ENCODE measurements around the gene TCEAL8. TPM values are rescaled to one million over a fixed set of nuclear protein-coding genes. Genes with fewer than 3 reads are reported as not detected.

TCEAL8 gene
- total and polyA plus RNA-seq, 4 donors, result 11.9 to 109 (median 20.2) TPM

DNA sequence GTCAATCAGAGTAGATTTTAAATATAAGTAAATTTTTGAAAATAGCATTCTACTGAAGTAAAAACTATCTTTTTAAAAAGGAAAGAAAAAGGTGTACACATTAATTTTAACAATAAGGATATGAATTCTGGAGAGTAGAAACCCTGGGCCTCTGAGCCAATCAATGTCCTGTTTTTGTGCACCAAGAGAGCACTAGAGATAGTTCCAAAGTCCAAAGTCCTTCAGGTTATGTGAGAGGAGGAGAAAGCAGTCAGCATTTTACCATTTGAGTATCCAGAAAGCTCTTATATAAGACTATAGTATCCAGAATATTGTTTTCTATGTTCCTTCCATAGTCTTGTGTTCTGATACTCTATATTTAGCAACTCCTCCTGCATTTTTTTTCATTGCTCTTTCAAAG lies 3.3 kb upstream of the TCEAL8 start:
- H3K9ac ChIP-seq (ENCODE audit: low read depth in 1 of 2, low read length in 2 of 2), result no peak overlapping the region
- H3K4me3 ChIP-seq (ENCODE audit: low read depth in 1 of 3, low read length in 3 of 3), result no peak overlapping the region
- H3K27ac ChIP-seq (ENCODE audit: low read depth in 1 of 2, low read length in 2 of 2), result no peak overlapping the region
- no peak for DNase-seq (ENCODE audit: low spot score)
- peaks cover 0 to 2% (median 0%) of the 10 kb centered on the region in 4 donors for H3K27me3 ChIP-seq (ENCODE audit: control insufficient read depth in 4 of 4, insufficient read depth in 4 of 4, low read length in 3 of 4)
- H3K4me1 ChIP-seq (ENCODE audit: control insufficient read depth in 4 of 4, insufficient read depth in 4 of 4, low read length in 3 of 4), result peaks cover 0 to 10% (median 5%) of the 10 kb centered on the region in 4 donors
- no peaks in the 10 kb centered on the region for H3K36me3 ChIP-seq (ENCODE audit: control insufficient read depth in 4 of 4, insufficient read depth in 3 of 4, low read depth in 1 of 4, low read length in 3 of 4)
- TF ChIP-seq JUND (IDR thresholded peaks at IDR 0.05) (no peak), EGR1 (IDR thresholded peaks at IDR 0.05; ENCODE audit: low read depth in 2 of 2) (no peak), HNF4A (conservative IDR thresholded peaks at IDR 0.05) (peak; percentile 73 to 92), NR2F2 (IDR thresholded peaks at IDR 0.05) (no peak), HNF4G (IDR thresholded peaks at IDR 0.05) (peak; percentile 46), GABPA (IDR thresholded peaks at IDR 0.05 in 1 of 2, conservative IDR thresholded peaks at IDR 0.05 in 1 of 2) (no peak), SP1 (IDR thresholded peaks at IDR 0.05) (peak; percentile 20)
- TF ChIP-seq, protein P1, sequence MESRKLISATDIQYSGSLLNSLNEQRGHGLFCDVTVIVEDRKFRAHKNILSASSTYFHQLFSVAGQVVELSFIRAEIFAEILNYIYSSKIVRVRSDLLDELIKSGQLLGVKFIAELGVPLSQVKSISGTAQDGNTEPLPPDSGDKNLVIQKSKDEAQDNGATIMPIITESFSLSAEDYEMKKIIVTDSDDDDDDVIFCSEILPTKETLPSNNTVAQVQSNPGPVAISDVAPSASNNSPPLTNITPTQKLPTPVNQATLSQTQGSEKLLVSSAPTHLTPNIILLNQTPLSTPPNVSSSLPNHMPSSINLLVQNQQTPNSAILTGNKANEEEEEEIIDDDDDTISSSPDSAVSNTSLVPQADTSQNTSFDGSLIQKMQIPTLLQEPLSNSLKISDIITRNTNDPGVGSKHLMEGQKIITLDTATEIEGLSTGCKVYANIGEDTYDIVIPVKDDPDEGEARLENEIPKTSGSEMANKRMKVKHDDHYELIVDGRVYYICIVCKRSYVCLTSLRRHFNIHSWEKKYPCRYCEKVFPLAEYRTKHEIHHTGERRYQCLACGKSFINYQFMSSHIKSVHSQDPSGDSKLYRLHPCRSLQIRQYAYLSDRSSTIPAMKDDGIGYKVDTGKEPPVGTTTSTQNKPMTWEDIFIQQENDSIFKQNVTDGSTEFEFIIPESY (IDR thresholded peaks at IDR 0.05), result no peak
- no peaks in the 10 kb centered on the region for H3K9me3 ChIP-seq (ENCODE audit: control insufficient read depth in 4 of 4, low read length in 3 of 4)

DNA sequence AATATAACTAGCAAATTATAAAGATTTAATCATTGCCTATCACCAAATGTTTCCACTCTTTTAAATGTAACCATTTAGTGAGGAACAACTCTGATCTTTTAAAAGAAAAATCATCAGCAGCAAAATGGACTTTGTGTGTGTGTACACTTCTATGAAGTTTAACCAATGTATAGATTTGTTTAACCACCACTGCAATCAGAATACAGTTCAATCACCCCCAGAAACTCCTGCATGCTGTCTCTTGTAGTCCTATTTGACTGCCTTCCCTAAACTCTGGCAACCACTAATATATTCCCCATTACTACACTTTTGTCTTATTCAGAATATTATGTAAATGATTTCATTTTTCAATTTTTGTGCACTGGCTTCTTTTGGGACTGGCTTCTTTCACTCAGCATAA lies 1.7 kb upstream of the TCEAL8 start:
- Histone ChIP-seq H3K27ac (ENCODE audit: low read depth in 1 of 2, low read length in 2 of 2) (no peak overlapping the region), H3K4me1 (ENCODE audit: control insufficient read depth in 4 of 4, insufficient read depth in 4 of 4, low read length in 3 of 4) (peaks cover 0 to 10% (median 5%) of the 10 kb centered on the region in 4 donors), H3K9ac (ENCODE audit: low read depth in 1 of 2, low read length in 2 of 2) (no peak overlapping the region), H3K9me3 (ENCODE audit: control insufficient read depth in 4 of 4, low read length in 3 of 4) (no peaks in the 10 kb centered on the region), H3K36me3 (ENCODE audit: control insufficient read depth in 4 of 4, insufficient read depth in 3 of 4, low read depth in 1 of 4, low read length in 3 of 4) (peaks cover 0 to 2% (median 0%) of the 10 kb centered on the region in 4 donors), H3K27me3 (ENCODE audit: control insufficient read depth in 4 of 4, insufficient read depth in 4 of 4, low read length in 3 of 4) (no peaks in the 10 kb centered on the region), H3K4me3 (ENCODE audit: low read depth in 1 of 3, low read length in 3 of 3) (no peak overlapping the region)
- DNase-seq (ENCODE audit: low spot score), result no peak
- no peak for TF ChIP-seq RXRA (IDR thresholded peaks at IDR 0.05)
- TF ChIP-seq, protein P2, sequence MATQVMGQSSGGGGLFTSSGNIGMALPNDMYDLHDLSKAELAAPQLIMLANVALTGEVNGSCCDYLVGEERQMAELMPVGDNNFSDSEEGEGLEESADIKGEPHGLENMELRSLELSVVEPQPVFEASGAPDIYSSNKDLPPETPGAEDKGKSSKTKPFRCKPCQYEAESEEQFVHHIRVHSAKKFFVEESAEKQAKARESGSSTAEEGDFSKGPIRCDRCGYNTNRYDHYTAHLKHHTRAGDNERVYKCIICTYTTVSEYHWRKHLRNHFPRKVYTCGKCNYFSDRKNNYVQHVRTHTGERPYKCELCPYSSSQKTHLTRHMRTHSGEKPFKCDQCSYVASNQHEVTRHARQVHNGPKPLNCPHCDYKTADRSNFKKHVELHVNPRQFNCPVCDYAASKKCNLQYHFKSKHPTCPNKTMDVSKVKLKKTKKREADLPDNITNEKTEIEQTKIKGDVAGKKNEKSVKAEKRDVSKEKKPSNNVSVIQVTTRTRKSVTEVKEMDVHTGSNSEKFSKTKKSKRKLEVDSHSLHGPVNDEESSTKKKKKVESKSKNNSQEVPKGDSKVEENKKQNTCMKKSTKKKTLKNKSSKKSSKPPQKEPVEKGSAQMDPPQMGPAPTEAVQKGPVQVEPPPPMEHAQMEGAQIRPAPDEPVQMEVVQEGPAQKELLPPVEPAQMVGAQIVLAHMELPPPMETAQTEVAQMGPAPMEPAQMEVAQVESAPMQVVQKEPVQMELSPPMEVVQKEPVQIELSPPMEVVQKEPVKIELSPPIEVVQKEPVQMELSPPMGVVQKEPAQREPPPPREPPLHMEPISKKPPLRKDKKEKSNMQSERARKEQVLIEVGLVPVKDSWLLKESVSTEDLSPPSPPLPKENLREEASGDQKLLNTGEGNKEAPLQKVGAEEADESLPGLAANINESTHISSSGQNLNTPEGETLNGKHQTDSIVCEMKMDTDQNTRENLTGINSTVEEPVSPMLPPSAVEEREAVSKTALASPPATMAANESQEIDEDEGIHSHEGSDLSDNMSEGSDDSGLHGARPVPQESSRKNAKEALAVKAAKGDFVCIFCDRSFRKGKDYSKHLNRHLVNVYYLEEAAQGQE (IDR thresholded peaks at IDR 0.05), result no peak
- TF ChIP-seq RAD21 (IDR thresholded peaks at IDR 0.05), result no peak
- no peak for TF ChIP-seq FOXA1 (IDR thresholded peaks at IDR 0.05)
- TF ChIP-seq JUND (IDR thresholded peaks at IDR 0.05), result no peak

DNA sequence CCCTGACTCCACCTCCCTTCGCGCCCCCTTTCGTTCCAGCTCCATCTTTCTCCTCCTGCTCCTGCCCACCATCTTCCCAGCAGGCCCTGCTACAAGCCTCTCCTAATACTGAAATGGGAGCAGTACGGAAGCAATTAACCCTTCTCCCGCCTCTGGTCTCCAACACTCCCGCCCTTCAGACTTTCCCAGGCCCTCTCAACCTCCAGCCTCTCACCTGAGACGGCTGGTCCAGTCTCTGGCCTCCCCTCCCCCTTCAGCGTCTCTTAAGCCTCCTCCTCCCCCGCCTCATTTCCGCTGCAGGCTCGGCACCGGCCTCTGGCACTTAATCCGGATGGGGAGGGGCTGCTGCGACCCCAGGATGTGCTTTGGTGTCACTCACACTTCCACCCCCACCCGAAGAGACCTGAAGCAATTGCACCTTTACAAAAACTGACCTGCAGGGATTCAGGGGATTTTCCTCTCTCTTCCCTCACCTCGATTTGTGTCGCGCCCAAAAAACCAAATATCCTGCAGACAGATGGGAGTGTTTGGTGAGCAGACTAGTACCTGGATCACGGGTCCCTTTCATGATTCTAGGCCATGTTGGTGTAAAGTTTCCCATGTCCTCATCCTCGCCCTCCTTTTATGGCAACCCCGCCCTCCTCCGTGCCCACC lies 657 bp downstream of the TCEAL8 start:
- peak; percentile 44 for DNase-seq (ENCODE audit: low spot score)
- Histone ChIP-seq H3K36me3 (ENCODE audit: control insufficient read depth in 4 of 4, insufficient read depth in 3 of 4, low read depth in 1 of 4, low read length in 3 of 4) (peaks cover 0 to 2% (median 0%) of the 10 kb centered on the region in 4 donors), H3K9ac (ENCODE audit: low read depth in 1 of 2, low read length in 2 of 2) (peak overlapping the region; percentile 55 to 72), H3K27me3 (ENCODE audit: control insufficient read depth in 4 of 4, insufficient read depth in 4 of 4, low read length in 3 of 4) (no peaks in the 10 kb centered on the region), H3K27ac (ENCODE audit: low read depth in 1 of 2, low read length in 2 of 2) (peak overlapping the region; percentile 73 to 76), H3K4me1 (ENCODE audit: control insufficient read depth in 4 of 4, insufficient read depth in 4 of 4, low read length in 3 of 4) (peaks cover 0 to 10% (median 5%) of the 10 kb centered on the region in 4 donors), H3K9me3 (ENCODE audit: control insufficient read depth in 4 of 4, low read length in 3 of 4) (no peaks in the 10 kb centered on the region), H3K4me3 (ENCODE audit: low read depth in 1 of 3, low read length in 3 of 3) (peak overlapping the region; percentile 72 to 84 (median 75))
- WGBS, result 6% methylated on average over 22 of the region's 22 CpGs
- TF ChIP-seq HNF4G (IDR thresholded peaks at IDR 0.05) (no peak), YY1 (IDR thresholded peaks at IDR 0.05) (peak; percentile 17)
- TF ChIP-seq, protein P2 (IDR thresholded peaks at IDR 0.05), result no peak

Measured in liver (tissue), 9 donors.